Brain microvascular endothelial cell (primary cell): Measurements from ENCODE around the gene HOXA5.

Source experiments
- DNase-seq: peaks from one replicate; pipeline ENCODE4 v3.0.0-alpha.2; 2020
- H3K27ac ChIP-seq: fragments of 250-450 bp; sonication (Bioruptor Pico); 2 replicates; pipeline ENCODE4 v1.5.1; 2020; ENCODE audit warnings: mild to moderate bottlenecking, moderate library complexity
- H3K27me3 ChIP-seq: fragments of 250-450 bp; sonication (Bioruptor Pico); replicated peaks from 2 replicates; pipeline ENCODE4 v1.5.1; 2020; ENCODE audit warnings: mild to moderate bottlenecking
- H3K36me3 ChIP-seq: fragments of 250-450 bp; sonication (Bioruptor Pico); replicated peaks from 2 replicates; pipeline ENCODE4 v1.5.1; 2020; ENCODE audit warnings: mild to moderate bottlenecking
- H3K4me3 ChIP-seq: 2 replicates; pipeline ENCODE4 v1.5.1; 2011; ENCODE audit warnings: low read depth, mild to moderate bottlenecking, control low read depth, low read length, moderate library complexity
- in situ Hi-C: cut with HindIII; loops from 2 replicates; pipeline ENCODE4 v1.10.0; 2017; ENCODE audit warnings: low sequenced_read_pairs, low pct_ligation_motif_present
- TF ChIP-seq, protein P1 (sequence below): IDR thresholded peaks from 2 replicates; pipeline ENCODE4 v1.5.1; 2011; ENCODE audit warnings: low read depth, mild to moderate bottlenecking, moderate library complexity, low read length, control low read depth, inconsistent platforms; ENCODE audit errors: missing control alignments

The HOXA5 gene

DNA sequence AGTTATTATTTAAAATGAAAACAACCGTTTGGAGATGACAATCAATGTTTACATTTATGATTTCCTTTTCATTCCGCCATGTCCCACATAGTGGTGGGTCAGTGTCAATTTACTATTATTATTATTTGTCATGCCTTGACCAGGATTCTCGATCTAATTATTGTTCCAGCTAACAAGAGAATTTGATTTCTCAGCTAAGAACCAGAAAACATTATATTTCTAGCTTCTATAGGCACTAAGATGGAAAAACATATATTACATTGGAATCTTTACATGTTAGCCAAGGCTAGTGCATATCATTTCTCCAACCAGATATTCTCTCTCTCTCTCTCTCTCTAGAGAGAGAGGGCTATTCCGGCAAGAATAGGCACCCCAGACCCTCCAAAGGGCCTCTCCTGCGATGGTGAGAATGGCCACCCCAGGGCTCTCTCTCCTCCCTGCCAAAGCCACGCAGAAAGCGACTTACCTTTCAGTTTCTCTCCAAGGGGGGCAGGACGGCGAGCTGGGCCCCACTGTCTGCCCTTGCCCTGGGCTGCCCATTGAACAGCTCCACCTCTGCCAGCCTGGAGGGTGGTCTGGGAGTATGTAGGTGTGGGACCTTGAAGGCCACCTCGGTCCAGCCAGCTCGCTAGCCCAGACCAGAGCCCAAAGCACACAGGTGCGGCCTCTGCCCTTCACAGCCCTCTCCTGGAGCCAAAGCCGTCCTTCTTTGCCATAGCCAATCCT, 6.5 kb upstream of the HOXA5 start:
- Histone ChIP-seq H3K4me3 (no peak overlapping the region), H3K27ac (no peak overlapping the region), H3K36me3 (no peaks in the 10 kb centered on the region), H3K27me3 (peaks cover 95% of the 10 kb centered on the region)
- in situ Hi-C loops: no loop called here
- DNase-seq: no peak
- TF ChIP-seq, protein P1, sequence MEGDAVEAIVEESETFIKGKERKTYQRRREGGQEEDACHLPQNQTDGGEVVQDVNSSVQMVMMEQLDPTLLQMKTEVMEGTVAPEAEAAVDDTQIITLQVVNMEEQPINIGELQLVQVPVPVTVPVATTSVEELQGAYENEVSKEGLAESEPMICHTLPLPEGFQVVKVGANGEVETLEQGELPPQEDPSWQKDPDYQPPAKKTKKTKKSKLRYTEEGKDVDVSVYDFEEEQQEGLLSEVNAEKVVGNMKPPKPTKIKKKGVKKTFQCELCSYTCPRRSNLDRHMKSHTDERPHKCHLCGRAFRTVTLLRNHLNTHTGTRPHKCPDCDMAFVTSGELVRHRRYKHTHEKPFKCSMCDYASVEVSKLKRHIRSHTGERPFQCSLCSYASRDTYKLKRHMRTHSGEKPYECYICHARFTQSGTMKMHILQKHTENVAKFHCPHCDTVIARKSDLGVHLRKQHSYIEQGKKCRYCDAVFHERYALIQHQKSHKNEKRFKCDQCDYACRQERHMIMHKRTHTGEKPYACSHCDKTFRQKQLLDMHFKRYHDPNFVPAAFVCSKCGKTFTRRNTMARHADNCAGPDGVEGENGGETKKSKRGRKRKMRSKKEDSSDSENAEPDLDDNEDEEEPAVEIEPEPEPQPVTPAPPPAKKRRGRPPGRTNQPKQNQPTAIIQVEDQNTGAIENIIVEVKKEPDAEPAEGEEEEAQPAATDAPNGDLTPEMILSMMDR: no peak

DNA sequence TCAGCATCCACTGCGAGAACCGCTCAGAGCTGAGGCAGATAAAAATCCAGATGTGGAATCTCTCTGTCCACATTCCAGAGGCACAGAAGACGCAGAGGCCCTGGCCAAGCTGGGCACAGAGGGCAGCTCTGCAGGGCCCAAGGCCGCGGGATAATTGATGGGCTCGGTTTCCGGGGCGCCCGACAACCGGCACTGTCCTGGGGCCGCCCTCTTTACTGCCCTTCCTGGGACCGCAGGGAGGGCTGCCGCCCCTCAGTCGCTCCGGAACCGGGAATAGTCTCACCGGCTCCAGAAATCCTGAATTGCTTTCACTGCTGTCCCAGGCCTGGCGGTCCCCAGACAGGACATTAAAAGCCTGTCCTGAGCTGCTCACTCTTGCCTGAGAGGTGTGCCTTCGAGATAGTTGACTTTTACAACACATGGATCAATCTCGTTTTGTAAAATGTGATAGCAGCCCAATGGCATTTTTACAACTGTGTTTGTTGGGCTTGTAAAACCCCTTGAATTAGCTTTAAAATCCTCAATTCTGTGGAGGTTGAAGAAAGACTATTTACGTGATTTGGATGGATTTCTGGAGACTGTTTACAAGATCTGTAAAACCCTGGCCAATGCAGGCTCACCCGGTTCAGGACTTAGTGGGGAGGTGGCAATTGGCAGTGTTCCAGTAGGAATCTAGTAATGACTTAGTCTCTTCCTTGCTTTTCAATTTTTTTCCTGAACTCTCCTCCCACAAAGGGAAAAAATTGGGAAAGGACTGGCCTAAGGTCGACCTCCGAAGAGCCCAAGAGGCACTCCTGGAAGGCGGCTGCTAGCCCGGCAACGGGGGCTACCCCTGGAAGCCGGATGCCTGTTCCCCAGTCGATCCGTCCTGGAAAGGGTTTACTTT, 5.5 kb upstream of the HOXA5 start:
- Histone ChIP-seq H3K27me3 (peaks cover 95% of the 10 kb centered on the region), H3K36me3 (no peaks in the 10 kb centered on the region), H3K4me3 (no peak overlapping the region), H3K27ac (no peak overlapping the region)
- TF ChIP-seq, protein P1: no peak
- no peak for DNase-seq
- in situ Hi-C loops: no loop called here

DNA sequence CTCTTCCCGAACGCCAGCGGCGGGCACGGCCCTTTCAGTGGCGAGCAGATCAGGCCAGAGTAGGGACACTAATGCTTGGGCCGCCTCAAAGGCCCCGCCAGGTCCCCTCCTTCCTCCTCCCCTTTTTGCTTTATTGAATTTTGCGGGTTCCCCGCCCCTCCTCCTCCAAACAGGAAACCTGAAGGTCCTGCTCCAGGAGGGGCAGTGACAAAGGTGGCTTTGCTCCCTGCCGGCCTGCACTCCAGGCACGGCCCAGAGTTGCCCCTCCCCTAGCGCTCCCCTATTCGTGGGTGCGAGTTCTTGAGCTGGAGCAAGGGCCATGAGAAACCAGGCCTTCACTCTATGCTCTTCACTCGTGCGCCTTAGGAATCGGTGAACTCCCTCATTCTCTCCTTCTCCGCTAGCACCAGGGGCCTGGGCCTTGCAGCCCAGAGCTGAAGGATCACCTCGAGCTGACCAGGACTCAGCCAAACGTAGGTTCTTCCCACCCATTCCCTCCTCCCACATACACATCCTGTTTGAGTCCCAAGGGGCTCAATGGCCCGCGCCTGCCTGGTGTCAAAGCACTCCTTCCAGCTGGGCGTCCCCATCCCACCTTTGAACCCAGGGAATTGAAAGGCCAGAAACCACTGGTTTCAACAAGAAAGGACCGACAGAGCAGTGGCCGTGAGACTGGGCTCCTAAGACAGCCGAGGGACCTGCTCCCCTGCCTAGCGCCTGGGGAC, 4.7 kb upstream of the HOXA5 start:
- Histone ChIP-seq H3K27me3 (peaks cover 95% of the 10 kb centered on the region), H3K4me3 (no peak overlapping the region), H3K27ac (no peak overlapping the region), H3K36me3 (no peaks in the 10 kb centered on the region)
- no peak for DNase-seq
- in situ Hi-C loops: no loop called here
- TF ChIP-seq, protein P1: no peak

DNA sequence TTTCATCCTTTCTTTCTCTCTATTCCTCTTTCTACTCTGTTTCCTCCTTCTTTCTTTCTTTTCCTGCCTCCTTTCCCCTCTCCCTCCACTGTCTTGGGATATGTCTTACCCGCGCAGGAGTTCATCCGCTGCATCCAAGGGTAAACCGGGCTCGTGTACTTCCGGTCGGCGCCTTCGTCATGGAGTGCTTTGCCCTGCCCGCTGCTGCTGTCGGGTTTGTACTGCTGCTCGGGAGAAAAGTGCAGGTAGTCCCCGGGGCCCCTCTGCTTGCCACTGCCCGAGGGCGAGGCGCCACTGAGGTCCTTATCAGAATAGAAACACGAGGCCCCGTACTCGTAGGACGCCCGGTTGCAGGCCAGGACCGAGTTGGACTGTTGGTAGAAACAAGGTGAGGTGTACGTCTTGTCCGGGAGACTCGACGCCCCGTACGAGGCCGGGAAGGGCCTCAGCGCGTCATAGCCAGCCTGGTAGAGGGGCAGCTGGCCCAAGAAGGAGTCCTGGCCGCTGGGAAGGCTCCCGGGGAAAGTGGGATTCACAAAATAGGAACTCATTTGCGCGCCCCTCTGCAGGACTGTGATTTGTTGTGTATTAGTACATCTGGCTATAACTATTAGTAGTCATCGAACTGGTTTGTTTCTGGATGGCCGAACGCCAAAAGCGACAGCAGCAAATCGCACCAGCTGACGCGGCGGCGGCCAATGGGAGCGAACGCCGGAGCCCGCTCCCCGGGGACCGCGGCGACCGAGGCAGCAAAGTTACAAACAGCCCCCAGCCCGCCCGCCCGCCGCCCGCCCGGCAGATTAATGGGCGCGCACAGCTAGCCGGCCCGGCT, 3.9 kb upstream of the HOXA5 start, which contains the start of gene HOXA6:
Gene HOXA6, minus strand, starts transcription at position 576 of the 832 bp plus-strand sequence. Its CDS starts 25 bp downstream, at position 551.
- TF ChIP-seq, protein P1: no peak
- Histone ChIP-seq H3K27me3 (peaks cover 95% of the 10 kb centered on the region), H3K4me3 (no peak within 1 kb of the TSS), H3K27ac (no peak within 1 kb of the TSS), H3K36me3 (no peaks in the 10 kb centered on the region)
- DNase-seq: no peak
- in situ Hi-C loops: no loop called here
